GM21423 (cell line): ENCODE data around the gene DNER.
"Not testable (repeated sequence)": the region's sequence is repeated elsewhere in the genome, so short reads cannot be mapped to it uniquely, and the experiment has no call there.

Source experiments
- ATAC-seq: cut with Tn5 transposase; IDR thresholded peaks from one replicate; pipeline ENCODE4 v1.9.1; 2021; ENCODE audit warnings: mild to moderate bottlenecking, moderate library complexity; ENCODE audit not compliant: unreplicated experiment

The DNER gene, protein sequence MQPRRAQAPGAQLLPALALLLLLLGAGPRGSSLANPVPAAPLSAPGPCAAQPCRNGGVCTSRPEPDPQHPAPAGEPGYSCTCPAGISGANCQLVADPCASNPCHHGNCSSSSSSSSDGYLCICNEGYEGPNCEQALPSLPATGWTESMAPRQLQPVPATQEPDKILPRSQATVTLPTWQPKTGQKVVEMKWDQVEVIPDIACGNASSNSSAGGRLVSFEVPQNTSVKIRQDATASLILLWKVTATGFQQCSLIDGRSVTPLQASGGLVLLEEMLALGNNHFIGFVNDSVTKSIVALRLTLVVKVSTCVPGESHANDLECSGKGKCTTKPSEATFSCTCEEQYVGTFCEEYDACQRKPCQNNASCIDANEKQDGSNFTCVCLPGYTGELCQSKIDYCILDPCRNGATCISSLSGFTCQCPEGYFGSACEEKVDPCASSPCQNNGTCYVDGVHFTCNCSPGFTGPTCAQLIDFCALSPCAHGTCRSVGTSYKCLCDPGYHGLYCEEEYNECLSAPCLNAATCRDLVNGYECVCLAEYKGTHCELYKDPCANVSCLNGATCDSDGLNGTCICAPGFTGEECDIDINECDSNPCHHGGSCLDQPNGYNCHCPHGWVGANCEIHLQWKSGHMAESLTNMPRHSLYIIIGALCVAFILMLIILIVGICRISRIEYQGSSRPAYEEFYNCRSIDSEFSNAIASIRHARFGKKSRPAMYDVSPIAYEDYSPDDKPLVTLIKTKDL

DNA sequence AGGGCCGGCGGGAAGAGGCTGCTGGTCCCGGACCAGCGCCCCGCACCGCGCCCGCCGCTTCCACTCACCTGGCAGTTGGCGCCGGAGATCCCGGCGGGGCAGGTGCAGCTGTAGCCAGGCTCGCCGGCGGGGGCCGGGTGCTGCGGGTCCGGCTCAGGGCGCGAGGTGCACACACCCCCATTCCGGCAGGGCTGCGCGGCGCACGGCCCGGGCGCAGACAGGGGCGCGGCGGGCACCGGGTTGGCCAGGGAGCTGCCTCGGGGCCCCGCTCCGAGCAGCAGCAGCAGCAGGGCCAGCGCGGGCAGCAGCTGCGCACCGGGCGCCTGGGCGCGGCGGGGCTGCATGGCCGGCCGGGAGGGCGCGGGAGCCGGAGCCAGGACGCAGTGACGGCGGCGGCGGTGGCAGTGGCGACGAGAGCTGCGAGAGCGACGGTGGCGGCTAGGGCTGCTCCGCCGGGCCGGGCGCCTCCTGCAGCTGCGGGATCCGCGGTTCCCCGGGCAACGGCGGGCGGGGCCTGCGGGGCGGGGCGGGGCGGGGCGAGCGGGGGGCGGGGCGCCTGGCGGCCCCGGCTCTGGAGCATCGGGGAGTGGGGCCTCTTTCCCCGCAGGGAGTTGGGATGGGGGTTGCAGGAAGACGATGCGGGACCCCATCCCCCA lies at the start of gene DNER:
DNER (minus strand) TSS at position 476 of the 656 bp plus-strand sequence; CDS start at position 344, 132 bp downstream.
- peak; percentile 81 for ATAC-seq

DNA sequence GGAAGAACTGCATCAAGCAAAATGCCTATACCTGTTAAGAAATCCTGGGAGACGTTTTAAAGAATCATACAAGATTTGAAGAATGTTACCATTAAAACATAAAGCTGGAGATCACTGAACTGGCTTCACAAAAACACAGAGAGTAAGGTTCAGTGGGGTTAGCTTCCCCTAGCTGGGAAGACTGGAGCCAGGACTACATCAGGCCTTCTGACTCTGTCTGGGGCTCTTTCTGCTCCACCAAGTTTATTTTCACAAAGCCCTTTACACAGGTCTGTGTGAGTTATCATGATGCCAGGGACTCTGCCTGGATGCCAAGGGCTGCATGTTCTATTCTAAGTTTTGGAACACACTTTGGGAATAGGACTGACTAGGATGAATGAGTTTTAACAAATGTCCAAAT lies 47.3 kb upstream of the DNER start:
- no peak for ATAC-seq

DNA sequence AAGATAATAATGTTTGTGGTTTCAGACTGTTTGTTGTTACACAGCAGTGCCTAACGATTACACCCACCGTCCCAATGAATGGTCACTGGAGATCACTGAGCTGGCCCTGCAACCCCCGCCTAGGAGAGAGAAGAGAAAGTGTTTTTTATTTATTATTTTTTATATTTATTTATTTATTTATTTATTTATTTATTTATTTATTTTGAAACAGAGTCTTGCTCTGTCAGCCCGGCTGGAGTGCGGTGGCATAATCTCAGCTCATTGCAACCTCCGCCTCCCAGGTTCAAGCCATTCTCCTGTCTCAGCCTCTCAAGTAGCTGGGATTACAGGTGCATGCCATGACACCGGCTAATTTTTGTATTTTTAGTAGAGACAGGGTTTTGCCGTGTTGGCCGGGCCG lies 43.1 kb upstream of the DNER start:
- not testable (repeated sequence) for ATAC-seq

DNA sequence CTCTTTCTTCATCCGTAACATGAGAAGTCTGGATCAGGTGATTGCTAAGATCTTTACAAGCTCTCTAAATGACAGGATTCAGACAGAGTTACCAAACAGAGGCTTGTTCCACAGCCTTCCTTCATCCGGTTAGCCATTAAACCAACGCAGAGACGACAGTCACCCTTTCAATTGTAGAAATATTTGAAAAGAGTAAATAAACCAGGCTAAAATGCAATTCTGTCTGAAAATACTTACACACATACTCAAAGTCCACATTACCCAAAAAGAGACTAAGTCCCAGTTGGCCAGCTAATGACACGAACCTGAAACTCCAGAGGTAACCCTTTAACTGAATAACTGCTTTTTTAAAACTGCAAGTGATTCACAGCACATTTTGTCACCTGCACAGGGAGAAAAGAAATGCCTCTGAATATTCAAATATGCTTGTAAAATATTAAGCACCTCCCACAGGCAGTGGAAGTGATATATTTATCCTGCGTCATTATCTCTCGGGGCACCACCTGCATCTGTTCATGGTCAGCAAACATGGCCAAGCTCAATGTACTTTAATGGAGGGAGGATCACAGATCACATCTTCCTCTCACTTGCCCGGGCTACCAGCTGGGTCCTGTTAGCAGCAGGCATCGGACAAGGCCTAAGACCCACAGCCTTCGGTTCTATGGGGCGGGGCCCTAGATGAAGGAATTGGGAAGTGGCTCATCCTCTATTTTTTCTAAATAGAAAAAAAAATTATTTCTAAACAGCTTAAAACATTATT lies 38.8 kb upstream of the DNER start:
- ATAC-seq: no peak

DNA sequence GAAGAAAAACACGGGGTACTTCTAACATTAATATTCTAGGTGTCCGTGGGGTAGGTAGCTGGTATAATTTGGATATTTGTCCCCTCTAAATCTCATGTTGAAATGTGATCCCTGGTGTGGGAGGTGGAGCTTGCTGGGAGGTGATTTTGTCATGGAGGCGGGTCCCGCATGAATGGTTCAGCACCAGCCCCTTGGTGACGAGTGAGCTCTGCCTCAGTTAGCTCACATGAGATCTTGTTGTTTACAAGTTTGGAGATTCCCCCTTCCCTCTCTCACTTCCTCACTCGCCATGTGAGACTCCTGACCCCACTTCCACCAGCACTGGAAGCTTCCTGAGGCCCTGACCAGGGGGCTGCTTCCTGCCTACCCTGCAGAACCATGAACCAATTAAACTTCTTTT lies 35.4 kb upstream of the DNER start:
- no peak for ATAC-seq

DNA sequence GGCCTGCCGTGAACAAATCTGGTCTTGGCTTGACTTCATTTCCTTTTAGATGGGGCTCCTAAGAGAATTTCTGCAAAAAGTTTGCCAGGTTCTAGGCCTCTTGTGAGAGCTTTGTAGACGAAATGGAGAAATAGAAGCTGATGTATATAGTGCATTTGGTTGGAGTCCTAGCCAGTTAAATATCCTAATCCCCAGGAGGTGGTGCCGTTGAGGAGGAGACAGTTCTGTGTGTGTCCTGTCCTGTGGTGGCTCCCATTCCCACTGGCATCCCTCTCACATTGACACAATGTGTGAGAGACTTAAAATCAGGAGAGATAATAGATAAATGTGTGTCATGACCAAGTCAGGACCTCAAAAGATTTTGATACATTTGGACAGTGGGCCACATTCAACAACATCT lies 34.6 kb upstream of the DNER start:
- no peak for ATAC-seq

DNA sequence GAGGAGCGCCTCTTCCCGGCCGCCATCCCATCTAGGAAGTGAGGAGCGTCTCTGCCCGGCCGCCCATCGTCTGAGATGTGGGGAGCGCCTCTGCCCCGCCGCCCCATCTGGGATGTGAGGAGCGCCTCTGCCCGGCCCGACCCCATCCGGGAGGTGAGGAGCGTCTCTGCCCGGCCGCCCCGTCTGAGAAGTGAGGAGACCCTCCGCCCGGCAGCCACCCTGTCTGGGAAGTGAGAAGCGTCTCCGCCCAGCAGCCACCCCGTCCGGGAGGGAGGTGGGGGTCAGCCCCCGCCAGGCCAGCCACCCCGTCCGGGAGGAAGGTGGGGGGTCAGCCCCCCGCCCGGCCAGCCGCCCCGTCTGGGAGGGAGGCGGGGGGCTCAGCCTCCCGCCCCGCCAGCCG lies 28.3 kb upstream of the DNER start:
- not testable (repeated sequence) for ATAC-seq

DNA sequence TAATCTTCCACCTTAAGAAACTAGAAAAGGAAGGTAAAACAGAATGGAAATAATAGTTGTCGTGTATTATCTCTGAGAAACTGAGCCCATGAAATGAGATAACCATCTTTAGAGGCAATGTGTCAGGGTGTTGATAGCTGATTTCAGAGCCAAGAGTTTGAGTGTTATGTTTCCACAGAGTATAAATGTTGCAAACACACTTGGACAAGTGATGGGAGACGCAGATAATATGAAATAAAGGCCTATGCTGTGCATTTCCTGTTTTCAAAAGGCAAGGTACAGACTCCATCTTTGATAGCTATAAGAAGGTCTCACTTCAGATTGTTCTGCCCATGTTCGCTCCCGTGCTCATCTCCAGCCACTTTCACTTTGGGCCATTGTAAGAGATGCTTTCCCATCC lies 25.9 kb upstream of the DNER start:
- no peak for ATAC-seq

DNA sequence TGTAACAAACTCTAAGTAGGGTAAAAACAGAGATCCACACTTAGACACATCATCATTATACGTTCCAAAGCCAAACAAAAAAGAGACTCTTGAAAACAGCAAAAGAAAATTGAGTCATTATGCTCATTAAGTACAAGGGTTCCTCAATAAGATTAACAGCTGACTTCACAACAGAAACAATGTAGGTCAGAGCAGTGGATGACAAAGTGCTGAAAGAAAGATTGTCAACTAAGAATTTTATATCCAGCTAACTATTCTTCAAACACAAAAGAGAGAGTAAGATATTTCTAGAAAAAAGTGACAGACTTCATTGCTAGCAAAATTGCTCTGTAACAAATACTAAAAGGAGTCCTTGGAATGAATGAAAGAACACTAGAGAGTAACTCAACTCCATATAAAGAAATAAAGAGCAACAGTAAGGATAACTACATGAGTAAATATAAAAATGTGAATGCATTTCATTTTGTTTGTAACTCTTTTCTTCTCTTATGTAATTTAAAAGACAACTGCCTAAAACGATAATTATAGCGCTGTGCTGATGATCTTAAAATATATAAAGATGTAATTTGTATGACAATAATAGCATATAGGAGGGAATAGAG lies 23.8 kb upstream of the DNER start:
- no peak for ATAC-seq

DNA sequence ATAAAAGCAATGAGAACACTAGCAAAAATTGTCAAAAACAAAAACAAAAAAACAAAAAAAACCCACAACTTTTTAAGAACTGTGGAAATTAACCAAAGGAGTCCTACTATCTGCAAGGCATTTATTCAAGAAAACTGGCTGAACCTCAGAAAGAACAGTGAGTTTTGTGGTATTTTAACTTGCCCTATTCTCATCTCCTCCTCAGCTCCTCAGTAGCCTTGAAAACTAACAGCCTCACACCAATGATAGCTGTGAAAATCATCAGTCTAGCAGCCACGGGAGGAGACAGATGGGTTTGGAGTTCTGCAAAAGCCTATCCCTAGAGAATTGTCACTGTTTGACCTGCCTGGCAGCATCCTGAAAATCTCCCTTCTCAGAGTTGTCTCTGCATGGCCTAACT lies 20.1 kb upstream of the DNER start:
- no peak for ATAC-seq

DNA sequence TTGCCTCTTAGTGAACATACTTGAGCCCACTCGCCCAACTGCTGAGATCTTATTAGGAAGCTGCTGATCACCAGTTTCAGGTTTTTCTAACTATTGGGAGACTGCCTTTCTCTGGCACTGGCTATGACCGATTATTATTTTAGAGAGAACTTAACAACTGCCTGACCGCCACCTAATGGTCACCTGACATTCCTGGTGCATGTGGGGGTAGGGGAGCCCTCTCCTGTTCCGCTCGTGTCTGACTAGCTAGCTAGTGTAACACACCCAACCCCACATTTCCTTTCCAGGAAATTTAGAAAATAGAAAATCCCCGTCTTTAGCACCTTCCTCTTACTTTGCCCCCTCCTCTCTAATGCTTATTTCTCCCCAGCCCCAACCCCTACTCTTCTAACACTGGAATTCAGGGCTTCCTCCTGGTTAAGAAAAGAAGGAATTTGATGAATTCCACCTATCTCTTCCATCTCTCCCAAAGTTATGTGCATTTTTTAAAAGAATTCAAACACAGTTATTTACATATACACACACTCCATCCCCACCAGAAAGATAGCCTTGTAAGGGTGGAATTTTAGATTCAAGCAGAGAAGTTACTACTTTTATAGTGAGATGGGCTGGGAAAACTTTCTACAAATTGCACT lies 19.4 kb upstream of the DNER start:
- ATAC-seq: no peak

DNA sequence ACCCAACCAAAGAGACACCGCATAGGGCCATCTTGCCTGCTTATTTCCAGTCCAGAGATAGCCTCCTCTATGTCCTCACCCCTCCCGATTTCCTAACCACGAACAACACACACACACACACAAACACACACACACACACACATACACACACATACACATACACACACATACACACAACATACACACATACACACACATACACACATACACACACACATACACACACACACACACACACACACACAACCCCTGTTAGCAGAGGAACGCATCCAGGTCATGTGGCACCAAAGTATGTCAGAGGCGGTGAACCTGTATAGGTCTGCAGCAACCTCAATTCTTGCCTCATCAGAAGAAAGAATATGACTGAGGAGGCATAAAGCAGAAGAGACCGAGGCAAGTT lies 18.5 kb upstream of the DNER start:
- no peak for ATAC-seq

DNA sequence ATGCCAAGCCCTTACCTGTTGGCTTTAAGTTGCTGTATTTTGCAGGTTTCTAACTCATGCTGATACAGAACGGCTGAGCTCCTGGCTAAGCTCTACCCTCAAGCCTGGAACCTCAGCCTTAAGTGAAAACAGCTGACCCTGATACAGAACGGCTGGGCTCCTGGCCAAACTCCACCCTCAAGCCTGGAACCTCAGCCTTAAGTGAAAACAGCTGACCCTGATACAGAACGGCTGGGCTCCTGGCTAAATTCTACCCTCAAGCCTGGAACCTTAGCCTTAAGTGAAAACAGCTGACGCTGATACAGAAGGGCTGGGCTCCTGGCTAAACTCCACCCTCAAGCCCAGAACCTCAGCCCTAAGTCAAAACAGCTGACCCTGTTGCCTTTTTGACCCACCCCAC lies 17.6 kb upstream of the DNER start:
- ATAC-seq: no peak

DNA sequence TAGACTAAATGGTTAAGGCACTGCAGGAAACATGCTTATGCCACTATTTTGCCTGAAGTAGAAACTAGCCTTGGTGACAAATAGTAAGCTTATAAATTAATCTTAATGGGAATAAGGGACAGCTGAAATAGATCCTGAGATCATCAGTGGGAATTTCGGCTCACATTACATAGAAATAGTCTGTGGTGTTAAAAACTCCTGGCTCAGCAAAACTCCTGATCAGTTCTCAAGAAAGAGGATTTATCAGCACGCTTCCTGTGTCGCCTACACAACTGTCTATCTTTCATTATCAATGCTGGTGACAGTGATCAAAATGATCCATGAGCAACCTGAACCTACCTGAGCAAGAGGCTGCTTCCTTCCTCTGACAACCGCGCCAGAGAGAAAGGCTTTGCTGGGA lies 17.0 kb upstream of the DNER start:
- no peak for ATAC-seq

DNA sequence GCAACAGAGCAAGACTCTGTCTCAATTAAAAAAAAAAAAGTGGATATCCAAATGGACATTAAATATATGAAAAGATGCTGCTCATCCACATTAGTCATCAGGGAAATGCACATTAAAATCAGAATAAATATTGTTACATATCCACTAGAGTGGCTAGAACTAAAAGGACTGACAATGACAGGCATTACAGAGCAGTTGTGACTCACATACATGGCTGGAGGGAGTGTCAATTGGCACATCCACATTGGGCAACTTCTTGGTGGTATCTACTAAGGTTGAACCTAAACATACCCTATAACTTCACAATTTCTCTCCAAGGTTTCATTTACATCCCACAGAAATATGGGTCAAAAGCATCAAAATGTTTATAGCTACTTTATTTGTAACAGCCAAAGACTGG lies 14.0 kb upstream of the DNER start:
- no peak for ATAC-seq

DNA sequence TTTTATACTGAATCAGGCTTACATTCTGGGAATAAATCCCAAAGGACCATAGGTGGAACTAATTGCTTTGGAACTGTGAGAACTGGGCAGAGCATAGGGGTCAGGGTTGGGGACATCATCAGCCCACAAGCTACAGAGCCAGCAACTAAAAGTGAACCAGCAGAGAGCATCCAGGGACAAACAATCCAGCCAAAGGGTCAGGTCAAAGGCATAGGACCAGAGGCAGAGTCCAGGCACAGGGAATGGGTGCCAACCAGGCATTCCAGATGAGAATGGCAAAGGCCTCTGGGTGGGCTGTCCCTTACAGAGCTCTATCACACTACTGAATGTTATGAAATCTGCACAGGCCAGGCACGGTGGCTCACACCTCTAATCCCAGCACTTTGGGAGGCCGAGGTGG lies 12.3 kb upstream of the DNER start:
- no peak for ATAC-seq

DNA sequence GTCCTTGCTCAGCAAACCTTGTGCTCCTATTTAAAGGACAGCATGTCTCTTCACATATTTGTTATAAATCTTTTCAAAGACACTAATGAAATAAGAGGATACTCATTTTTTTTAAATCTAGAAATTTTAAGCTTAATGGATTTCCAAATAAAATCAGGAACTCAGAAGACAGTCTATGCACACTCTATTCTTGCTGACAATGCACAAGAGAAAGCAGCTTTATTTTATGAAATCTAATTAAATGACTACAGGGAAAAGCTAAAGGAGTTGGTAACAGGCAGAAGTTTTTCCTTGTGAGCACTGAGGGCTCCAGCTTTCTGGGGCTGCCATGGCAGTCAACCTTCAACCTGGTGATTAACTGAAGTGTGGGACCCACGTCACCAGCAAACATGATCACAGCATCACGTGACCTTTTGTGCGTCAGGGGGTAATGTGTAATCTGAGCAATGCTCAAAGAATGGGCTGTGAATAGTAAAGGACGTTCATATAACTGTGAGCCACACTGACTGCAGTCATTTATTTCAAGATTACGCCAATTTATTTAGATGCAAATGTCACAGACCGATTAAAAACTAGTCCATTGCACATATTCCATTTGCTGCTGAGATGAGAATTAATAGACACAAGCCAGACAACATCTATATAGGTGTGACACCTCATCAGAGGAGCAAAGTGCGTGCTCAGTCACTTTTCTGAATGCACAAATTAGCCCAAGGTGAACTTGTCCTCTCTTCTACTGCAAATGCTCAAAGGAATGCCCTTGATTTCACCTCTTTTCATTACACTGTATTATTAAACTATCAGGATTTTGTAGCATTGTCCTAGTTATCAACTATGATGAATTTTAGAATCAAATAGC lies 11.6 kb upstream of the DNER start:
- ATAC-seq: no peak

DNA sequence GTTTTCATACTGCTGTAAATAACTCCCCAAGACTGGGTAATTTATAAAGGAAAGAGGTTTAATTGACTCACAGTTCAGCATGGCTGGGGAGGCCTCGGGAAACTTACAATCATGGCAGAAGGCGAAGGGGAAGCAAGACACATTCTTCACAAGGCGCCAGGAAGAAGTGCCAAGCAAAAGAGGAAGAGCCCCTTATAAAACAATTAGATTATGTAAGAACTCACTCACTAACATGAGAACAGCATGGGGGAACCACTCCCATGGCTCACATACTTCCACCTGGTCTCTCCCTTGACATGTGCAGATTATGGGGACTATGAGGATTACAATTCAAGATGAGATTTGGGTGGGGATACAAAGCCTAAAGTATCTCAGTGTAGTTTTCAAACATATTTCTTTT lies 8.8 kb upstream of the DNER start:
- ATAC-seq: not testable (repeated sequence)

DNA sequence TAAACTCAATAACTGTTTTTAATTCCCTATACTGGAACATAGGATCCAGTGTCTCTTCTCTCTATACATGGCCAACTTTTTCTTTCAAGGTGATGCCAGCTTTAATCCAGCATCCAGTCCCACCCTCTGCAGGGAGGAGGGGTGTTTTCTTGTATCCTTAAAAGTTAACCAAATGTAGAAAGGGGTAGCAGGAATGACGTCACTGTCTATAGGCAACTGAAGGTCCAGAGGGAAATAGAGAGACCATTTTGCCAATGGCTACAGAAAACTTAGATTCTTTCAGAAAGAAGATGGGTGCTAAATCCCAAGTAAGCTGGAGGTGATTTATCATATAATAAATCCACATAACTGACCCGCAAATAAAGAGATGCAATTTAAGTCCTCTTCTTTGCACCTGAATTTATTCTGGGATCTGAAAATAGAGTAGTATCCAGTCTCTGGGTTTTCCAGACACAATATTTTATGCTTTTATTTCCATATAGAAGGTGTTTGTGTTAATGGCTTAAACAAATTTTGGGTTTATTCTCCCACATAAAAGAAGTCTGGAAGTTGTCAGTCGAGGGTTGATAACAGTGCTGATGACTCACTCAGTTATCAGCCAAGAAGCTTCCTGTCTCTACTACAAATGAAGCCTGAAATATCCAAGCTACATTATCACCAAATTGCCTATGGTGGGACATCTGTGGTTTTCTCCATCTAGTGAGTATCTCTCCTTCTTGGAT lies 5.7 kb upstream of the DNER start:
- no peak for ATAC-seq
